Left ventricle myocardium inferior (tissue), 1 donor: ENCODE data around the gene NEDD9. TPM values are rescaled to one million over a fixed set of nuclear protein-coding genes. Genes with fewer than 3 reads are reported as not detected.

ENCODE experiments used
- DNase-seq: peaks from one replicate; pipeline ENCODE4 v3.0.0-alpha.2; 2020
- H3K27ac ChIP-seq: fragments of 200-600 bp; replicated peaks from 2 replicates; pipeline ENCODE4 v1.8.0; 2021
- H3K27me3 ChIP-seq: fragments of 200-600 bp; 2 replicates; pipeline ENCODE4 v1.8.0; 2021; ENCODE audit warnings: low read depth
- H3K36me3 ChIP-seq: fragments of 200-600 bp; 2 replicates; pipeline ENCODE4 v1.8.0; 2021
- H3K4me1 ChIP-seq: fragments of 200-600 bp; 2 replicates; pipeline ENCODE4 v1.8.0; 2021
- H3K4me3 ChIP-seq: fragments of 200-600 bp; 2 replicates; pipeline ENCODE4 v1.8.0; 2021; ENCODE audit warnings: mild to moderate bottlenecking, moderate library complexity
- H3K9me3 ChIP-seq: fragments of 200-600 bp; replicated peaks from 2 replicates; pipeline ENCODE4 v1.8.0; 2021
- intact Hi-C: fragments of 100-400 bp; cut with micrococcal nuclease; formaldehyde crosslinking; loops from one replicate; pipeline ENCODE4 v1.11.0; 2022
- total RNA-seq: library from RNA; stranded (reverse); fragmentation: NEBNext Ultra II Directional; extraction: Animal tissue kit (Norgen Biotek cat#: 25700); gene quantifications from one replicate; pipeline ENCODE4 v1.2.1, GENCODE V29; 2021
- TF ChIP-seq, protein P1 (sequence below): fragments of 200-600 bp; IDR thresholded peaks from 2 replicates; pipeline ENCODE4 v1.8.0; 2021; ENCODE audit warnings: antibody characterized with exemption, mild to moderate bottlenecking, borderline replicate concordance
- donor health status: DM: no; HTN: yes; CAD: no; lungs with severe emphysema.

NEDD9 gene
- total RNA-seq, 1 donor from 2014 or later, result 28.1 TPM

DNA sequence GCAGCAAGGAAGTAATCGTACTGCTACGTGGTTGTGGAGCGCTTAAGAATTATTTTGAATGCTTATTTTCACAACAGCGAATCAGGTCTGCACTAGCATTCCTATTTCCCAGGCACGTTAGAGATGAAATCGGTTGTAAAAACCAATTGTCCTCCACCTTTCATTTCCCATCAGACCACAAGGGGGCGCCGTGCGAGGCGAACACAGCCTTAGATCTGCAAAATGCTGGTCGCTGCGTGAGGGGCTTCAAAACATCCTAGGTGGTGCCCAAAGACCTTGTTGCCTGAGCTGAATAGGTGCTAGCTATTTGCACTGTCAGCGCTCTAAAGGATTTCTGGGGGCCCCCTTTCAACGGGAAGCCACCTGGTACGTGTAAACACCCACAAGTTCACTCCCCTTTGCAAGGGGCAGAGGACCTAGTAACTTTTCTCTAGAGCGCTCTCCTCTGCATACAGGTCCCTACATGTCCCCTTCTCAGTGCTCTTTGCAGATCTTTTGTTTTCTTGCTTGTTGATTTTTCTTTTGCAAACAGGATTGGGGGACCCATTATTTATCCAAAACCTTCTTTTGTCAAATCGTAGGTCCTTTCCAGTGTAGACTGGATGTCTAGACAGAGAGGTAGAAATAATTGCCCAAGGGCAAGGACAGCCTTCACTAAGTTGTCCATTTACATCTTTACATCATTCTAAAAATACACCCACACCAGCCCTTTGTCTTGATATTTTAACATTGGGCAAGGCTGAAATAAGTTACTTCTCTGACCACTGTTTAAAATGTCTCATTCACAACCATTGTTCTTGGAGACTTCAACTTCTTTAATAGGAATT is 59.8 kb downstream of the NEDD9 start:
- intact Hi-C loops, result no loop called here
- TF ChIP-seq, protein P1, sequence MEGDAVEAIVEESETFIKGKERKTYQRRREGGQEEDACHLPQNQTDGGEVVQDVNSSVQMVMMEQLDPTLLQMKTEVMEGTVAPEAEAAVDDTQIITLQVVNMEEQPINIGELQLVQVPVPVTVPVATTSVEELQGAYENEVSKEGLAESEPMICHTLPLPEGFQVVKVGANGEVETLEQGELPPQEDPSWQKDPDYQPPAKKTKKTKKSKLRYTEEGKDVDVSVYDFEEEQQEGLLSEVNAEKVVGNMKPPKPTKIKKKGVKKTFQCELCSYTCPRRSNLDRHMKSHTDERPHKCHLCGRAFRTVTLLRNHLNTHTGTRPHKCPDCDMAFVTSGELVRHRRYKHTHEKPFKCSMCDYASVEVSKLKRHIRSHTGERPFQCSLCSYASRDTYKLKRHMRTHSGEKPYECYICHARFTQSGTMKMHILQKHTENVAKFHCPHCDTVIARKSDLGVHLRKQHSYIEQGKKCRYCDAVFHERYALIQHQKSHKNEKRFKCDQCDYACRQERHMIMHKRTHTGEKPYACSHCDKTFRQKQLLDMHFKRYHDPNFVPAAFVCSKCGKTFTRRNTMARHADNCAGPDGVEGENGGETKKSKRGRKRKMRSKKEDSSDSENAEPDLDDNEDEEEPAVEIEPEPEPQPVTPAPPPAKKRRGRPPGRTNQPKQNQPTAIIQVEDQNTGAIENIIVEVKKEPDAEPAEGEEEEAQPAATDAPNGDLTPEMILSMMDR, result peak; percentile 86
- Histone ChIP-seq H3K27me3 (no peaks in the 10 kb centered on the region), H3K36me3 (no peaks in the 10 kb centered on the region), H3K9me3 (no peaks in the 10 kb centered on the region), H3K27ac (no peak overlapping the region), H3K4me3 (no peak overlapping the region), H3K4me1 (peaks cover 21% of the 10 kb centered on the region)
- DNase-seq, result peak; percentile 68

DNA sequence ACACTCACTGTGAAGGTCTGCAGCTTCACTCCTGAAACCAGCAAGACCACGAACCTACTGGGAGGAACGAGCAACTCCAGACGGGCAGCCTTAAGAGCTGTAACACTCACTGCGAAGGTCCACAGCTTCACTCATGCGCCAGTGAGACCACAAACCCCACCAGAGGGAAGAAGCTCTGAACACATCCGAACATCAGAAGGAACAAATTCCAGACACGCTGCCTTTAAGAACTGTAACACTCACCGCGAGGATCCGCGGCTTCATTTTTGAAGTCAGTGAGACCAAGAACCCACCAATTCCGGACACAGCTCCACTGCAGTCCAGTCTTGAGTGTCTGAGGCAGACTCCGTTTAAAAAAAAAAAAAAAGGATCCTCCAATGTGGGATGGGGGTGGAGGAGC is 60.5 kb downstream of the NEDD9 start:
- intact Hi-C loops, result no loop called here
- H3K9me3 ChIP-seq, result no peaks in the 10 kb centered on the region
- no peaks in the 10 kb centered on the region for H3K27me3 ChIP-seq
- H3K4me3 ChIP-seq, result no peak overlapping the region
- no peak overlapping the region for H3K27ac ChIP-seq
- no peaks in the 10 kb centered on the region for H3K36me3 ChIP-seq
- peaks cover 21% of the 10 kb centered on the region for H3K4me1 ChIP-seq
- TF ChIP-seq, protein P1, result no peak
- DNase-seq, result no peak

- no peak overlapping the region for H3K27ac ChIP-seq
- H3K4me3 ChIP-seq, result no peak overlapping the region
- no peaks in the 10 kb centered on the region for H3K36me3 ChIP-seq
- TF ChIP-seq, protein P1, result no peak
- H3K4me1 ChIP-seq, result peaks cover 21% of the 10 kb centered on the region
- intact Hi-C loops, result no loop called here
- no peak for DNase-seq
- H3K9me3 ChIP-seq, result no peaks in the 10 kb centered on the region
- no peaks in the 10 kb centered on the region for H3K27me3 ChIP-seq
Observed at GRCh38 chr6:11168091-11168635, 64.3 kb downstream of the NEDD9 start.

DNA sequence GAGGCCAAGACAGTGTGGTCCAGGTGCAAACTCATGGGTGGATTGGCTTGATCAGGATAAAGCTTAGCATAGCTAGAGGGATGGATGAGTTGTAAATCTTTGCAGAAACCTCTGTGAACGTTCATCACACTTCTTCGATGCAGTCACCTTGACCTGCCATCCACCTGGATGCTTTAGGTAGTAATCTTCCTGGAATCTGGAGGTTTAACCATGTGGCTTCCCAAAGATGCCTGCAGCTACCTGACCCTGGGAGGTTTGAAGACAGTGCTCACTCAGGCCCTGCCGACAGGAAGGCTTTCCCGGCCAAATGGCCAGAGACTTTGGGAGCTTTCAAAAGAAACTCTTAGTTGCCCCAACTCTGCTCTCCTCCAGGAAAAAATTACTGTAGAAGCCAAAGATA is 65.5 kb downstream of the NEDD9 start:
- H3K27ac ChIP-seq, result no peak overlapping the region
- H3K36me3 ChIP-seq, result no peaks in the 10 kb centered on the region
- TF ChIP-seq, protein P1, result no peak
- intact Hi-C loops, result no loop called here
- H3K27me3 ChIP-seq, result no peaks in the 10 kb centered on the region
- no peaks in the 10 kb centered on the region for H3K9me3 ChIP-seq
- H3K4me1 ChIP-seq, result peaks cover 10% of the 10 kb centered on the region
- DNase-seq, result no peak
- H3K4me3 ChIP-seq, result no peak overlapping the region

GRCh38 chr6:11164717-11165646 is 67.5 kb downstream of the NEDD9 start:
- no peaks in the 10 kb centered on the region for H3K27me3 ChIP-seq
- intact Hi-C loops, result no loop called here
- H3K4me3 ChIP-seq, result no peak overlapping the region
- H3K36me3 ChIP-seq, result no peaks in the 10 kb centered on the region
- no peak for DNase-seq
- TF ChIP-seq, protein P1, result no peak
- H3K4me1 ChIP-seq, result peaks cover 10% of the 10 kb centered on the region
- H3K9me3 ChIP-seq, result no peaks in the 10 kb centered on the region
- no peak overlapping the region for H3K27ac ChIP-seq
